GM21360 (cell line): ENCODE data around the gene ENTPD5.
"Not testable (repeated sequence)": the region's sequence is repeated elsewhere in the genome, so short reads cannot be mapped to it uniquely, and the experiment has no call there.

Experiments used
- ATAC-seq: cut with Tn5 transposase; IDR thresholded peaks from one replicate; pipeline ENCODE4 v1.9.1; 2021; ENCODE audit warnings: mild to moderate bottlenecking, moderate library complexity; ENCODE audit not compliant: unreplicated experiment

ENTPD5 gene

GRCh38 chr14:73945159-73945670 lies 73.9 kb downstream of the ENTPD5 start:
- no peak for ATAC-seq

- no peak for ATAC-seq
These were observed 74.5 kb downstream of the ENTPD5 start for GRCh38 chr14:73944432-73945158.

- ATAC-seq: no peak
These were observed 76.0 kb downstream of the ENTPD5 start for GRCh38 chr14:73943083-73943482.

- ATAC-seq: no peak
These were observed 76.9 kb downstream of the ENTPD5 start for GRCh38 chr14:73942180-73942579.

GRCh38 chr14:73937012-73937411 lies 82.1 kb downstream of the ENTPD5 start:
- ATAC-seq: no peak

- no peak for ATAC-seq
These were observed 82.5 kb downstream of the ENTPD5 start for GRCh38 chr14:73936548-73936947.

GRCh38 chr14:73935666-73936065 lies 83.4 kb downstream of the ENTPD5 start:
- no peak for ATAC-seq

GRCh38 chr14:73924337-73924736 lies 94.8 kb downstream of the ENTPD5 start:
- no peak for ATAC-seq

- not testable (repeated sequence) for ATAC-seq
These were observed 99.6 kb downstream of the ENTPD5 start for GRCh38 chr14:73919457-73919856.

GRCh38 chr14:73916324-73916723 lies 102.8 kb downstream of the ENTPD5 start:
- ATAC-seq: no peak

GRCh38 chr14:73913256-73913655 lies 105.8 kb downstream of the ENTPD5 start:
- ATAC-seq: no peak

- ATAC-seq: no peak
These were observed 109.4 kb downstream of the ENTPD5 start for GRCh38 chr14:73909681-73910080.
